Dermis lymphatic vessel endothelial cell (primary cell): ENCODE data around the gene HBG1. TPM values are rescaled to one million over a fixed set of nuclear protein-coding genes. Genes with fewer than 3 reads are reported as not detected.

ENCODE experiments used
- total RNA-seq: library from RNA; depleted of rRNA; stranded (reverse); fragments of >200 nt; gene quantifications from 2 replicates; pipeline ENCODE4 v1.2.1, GENCODE V29; 2014

HBG1 gene
- not detected in 2 replicates for total RNA-seq

DNA sequence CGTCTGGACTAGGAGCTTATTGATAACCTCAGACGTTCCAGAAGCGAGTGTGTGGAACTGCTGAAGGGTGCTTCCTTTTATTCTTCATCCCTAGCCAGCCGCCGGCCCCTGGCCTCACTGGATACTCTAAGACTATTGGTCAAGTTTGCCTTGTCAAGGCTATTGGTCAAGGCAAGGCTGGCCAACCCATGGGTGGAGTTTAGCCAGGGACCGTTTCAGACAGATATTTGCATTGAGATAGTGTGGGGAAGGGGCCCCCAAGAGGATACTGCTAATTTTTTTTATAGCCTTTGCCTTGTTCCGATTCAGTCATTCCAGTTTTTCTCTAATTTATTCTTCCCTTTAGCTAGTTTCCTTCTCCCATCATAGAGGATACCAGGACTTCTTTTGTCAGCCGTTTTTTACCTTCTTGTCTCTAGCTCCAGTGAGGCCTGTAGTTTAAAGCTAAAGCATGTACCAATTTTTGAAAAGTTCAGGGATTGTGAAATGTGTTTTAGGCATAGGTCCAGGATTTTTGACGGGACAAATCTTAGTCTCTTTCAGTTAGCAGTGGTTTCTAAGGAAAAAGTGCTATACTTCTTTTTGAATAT is at the start of gene HBG1:
HBG1 (minus strand) TSS at position 51 of the 590 bp plus-strand sequence. CDS start 53 bp downstream, outside the sequence.

DNA sequence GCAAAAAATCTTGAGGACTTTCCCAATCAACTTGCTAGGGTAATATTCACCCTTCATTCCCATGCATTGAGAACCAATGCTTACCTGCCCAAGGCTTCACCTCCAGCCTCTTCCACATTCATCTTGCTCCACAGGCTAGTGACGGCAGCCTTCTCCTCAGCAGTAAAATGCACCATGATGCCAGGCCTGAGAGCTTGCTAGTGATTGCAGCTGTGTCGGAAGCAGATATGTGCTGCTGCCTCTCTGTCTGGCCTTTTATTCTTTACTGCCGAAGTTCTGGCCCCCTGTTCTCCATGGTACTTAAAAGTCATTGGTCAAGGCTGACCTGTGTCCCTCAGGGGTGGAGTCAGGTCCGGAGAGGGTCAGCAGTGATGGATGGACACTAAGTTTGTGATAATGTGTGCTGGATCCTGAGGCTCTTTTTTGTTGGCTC is 20.1 kb upstream of the HBG1 start, which contains the start of gene HBE1:
HBE1 (minus strand) TSS at position 231 of the 433 bp plus-strand sequence; CDS start at position 176, 55 bp downstream.

DNA sequence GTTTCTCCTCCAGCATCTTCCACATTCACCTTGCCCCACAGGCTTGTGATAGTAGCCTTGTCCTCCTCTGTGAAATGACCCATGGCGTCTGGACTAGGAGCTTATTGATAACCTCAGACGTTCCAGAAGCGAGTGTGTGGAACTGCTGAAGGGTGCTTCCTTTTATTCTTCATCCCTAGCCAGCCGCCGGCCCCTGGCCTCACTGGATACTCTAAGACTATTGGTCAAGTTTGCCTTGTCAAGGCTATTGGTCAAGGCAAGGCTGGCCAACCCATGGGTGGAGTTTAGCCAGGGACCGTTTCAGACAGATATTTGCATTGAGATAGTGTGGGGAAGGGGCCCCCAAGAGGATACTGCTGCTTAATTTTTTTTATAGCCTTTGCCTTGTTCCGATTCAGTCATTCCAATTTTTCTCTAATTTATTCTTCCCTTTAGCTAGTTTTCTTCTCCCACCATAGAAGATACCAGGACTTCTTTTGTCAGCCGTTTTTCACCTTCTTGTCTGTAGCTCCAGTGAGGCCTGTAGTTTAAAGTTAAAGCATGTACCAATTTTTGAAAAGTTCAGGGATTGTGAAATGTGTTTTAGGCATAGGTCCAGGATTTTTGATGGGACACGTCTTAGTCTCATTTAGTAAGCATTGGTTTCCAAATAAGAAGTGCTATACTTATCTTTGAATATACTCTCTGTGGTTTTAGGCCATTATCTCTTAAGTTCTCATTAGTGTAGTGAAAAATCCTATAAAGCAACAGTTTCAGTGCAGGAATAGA is 5.2 kb upstream of the HBG1 start, which contains the start of gene HBG2:
HBG2 (minus strand) TSS at position 136 of the 768 bp plus-strand sequence; CDS start at position 83, 53 bp downstream.

DNA sequence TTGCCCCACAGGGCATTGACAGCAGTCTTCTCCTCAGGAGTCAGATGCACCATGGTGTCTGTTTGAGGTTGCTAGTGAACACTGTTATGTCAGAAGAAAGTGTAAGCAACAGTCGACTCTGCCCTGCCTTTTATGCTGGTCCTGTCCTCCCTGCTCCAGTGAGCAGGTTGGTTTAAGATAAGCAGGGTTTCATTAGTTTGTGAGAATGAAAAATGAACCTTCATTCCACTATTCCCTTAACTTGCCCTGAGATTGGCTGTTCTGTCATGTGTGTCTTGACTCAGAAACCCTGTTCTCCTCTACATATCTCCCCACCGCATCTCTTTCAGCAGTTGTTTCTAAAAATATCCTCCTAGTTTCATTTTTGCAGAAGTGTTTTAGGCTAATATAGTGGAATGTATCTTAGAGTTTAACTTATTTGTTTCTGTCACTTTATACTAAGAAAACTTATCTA is 15.2 kb downstream of the HBG1 start, which contains the start of gene HBD:
HBD (minus strand) TSS at position 103 of the 454 bp plus-strand sequence; CDS start at position 53, 50 bp downstream.

DNA sequence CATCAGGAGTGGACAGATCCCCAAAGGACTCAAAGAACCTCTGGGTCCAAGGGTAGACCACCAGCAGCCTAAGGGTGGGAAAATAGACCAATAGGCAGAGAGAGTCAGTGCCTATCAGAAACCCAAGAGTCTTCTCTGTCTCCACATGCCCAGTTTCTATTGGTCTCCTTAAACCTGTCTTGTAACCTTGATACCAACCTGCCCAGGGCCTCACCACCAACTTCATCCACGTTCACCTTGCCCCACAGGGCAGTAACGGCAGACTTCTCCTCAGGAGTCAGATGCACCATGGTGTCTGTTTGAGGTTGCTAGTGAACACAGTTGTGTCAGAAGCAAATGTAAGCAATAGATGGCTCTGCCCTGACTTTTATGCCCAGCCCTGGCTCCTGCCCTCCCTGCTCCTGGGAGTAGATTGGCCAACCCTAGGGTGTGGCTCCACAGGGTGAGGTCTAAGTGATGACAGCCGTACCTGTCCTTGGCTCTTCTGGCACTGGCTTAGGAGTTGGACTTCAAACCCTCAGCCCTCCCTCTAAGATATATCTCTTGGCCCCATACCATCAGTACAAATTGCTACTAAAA is 22.8 kb downstream of the HBG1 start, which contains the start of gene HBB:
HBB (minus strand) TSS at position 340 of the 579 bp plus-strand sequence; CDS start at position 290, 50 bp downstream.

DNA sequence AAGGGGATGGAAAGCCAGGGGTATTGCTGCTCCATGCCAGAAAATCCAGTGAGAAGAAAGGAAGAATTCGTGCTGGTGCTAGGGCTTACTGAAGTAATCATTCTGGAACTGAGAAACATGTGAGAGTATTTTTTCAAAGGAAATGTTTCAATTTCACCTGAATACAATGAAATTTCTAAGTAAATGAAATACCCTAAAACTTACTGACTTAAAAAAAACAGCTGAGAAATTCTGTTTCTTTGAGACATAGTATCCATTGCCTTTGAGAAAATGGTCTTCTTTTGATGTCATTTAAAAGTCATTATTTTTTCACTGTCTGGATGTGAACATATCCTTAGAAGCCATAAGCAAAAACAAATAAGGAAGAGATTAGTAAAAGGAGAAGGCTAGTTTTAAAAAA is 49.1 kb downstream of the HBG1 start, which contains the start of gene OR51V1:
OR51V1 (minus strand) TSS at position 101 of the 400 bp plus-strand sequence; CDS start at position 101, 0 bp downstream.

Other genes starting within 250 kb of the HBG1 start
- gene OR52J3, start 203.3 kb downstream of the HBG1 start, total RNA-seq, result not detected in 2 replicates
- not detected in 2 replicates for gene OR52E2, start 190.2 kb downstream of the HBG1 start, total RNA-seq
- not detected in 2 replicates for gene OR52E1, start 180.3 kb downstream of the HBG1 start, total RNA-seq
- gene OR52A5, start 111.5 kb downstream of the HBG1 start, total RNA-seq, result not detected in 2 replicates
- not detected in 2 replicates for gene OR52A1, start 95.1 kb downstream of the HBG1 start, total RNA-seq
- gene OR51V1, start 49.2 kb downstream of the HBG1 start, total RNA-seq, result not detected in 2 replicates
- gene HBB, start 22.8 kb downstream of the HBG1 start, total RNA-seq, result not detected in 2 replicates
- gene HBD, start 15.4 kb downstream of the HBG1 start, total RNA-seq, result not detected in 2 replicates
- gene HBG2, start 4.9 kb upstream of the HBG1 start, total RNA-seq, result not detected in 2 replicates
- not detected in 2 replicates for gene HBE1, start 20.1 kb upstream of the HBG1 start, total RNA-seq
- gene OR51B4, start 52.1 kb upstream of the HBG1 start, total RNA-seq, result not detected in 2 replicates
- not detected in 2 replicates for gene OR51B2, start 74.4 kb upstream of the HBG1 start, total RNA-seq
- 0.09 TPM in 1 of 2 replicates, not detected in the other for gene OR51B5, start 93.7 kb upstream of the HBG1 start, total RNA-seq
- not detected in 2 replicates for gene OR51B6, start 101.7 kb upstream of the HBG1 start, total RNA-seq
- gene OR51M1, start 134.0 kb upstream of the HBG1 start, total RNA-seq, result not detected in 2 replicates
- not detected in 2 replicates for gene OR51Q1, start 172.3 kb upstream of the HBG1 start, total RNA-seq
- gene OR51I1, start 191.7 kb upstream of the HBG1 start, total RNA-seq, result not detected in 2 replicates
- not detected in 2 replicates for gene OR51I2, start 199.5 kb upstream of the HBG1 start, total RNA-seq
- not detected in 2 replicates for gene OR52D1, start 238.8 kb upstream of the HBG1 start, total RNA-seq